ENCODE measurements around the gene EIF6. TPM values are rescaled to one million over a fixed set of nuclear protein-coding genes. Genes with fewer than 3 reads are reported as not detected.
"Not testable (repeated sequence)": the region's sequence is repeated elsewhere in the genome, so short reads cannot be mapped to it uniquely, and the experiment has no call there.

EIF6 gene
- total RNA-seq, 1 experiment from 2014 or later = 255 TPM

- no peaks in the 10 kb centered on the region for H4K20me1 ChIP-seq (ENCODE audit: insufficient read depth)
- intact Hi-C loops (cut with micrococcal nuclease; ENCODE audit: unreplicated experiment) = loop anchor here (1.0 kb wide), 2 partner anchors 48 to 116 kb away; partner anchors contain the start of gene EDEM2
- no peak overlapping the region for H2AFZ ChIP-seq
- DNase-seq = peak in 1 of 2 experiments; percentile 59
- no peaks in the 10 kb centered on the region for H3K79me2 ChIP-seq (ENCODE audit: low read depth)
- peak overlapping the region; percentile 7; the same call in 1 of the 2 replicates for H3K27ac ChIP-seq
- peaks cover 14% of the 10 kb centered on the region for H3K4me1 ChIP-seq (replicated peaks; ENCODE audit: insufficient read depth)
- H3F3A ChIP-seq (ENCODE audit: insufficient read depth, low read depth) = no peaks in the 10 kb centered on the region; the same call in 1 of the 2 replicates
- H3K27me3 ChIP-seq (ENCODE audit: insufficient read depth, low read depth) = no peaks in the 10 kb centered on the region
- TSS peak; percentile 77 for BruUV-seq (replicated peaks)
- H3K4me3 ChIP-seq = no peak overlapping the region
- ChIA-PET CTCF (interaction anchor here (0.6 to 1.6 kb wide), 12 partner anchors 15 to 675 kb away, joined by 3 to 19 read pairs (median 5); no protein-coding TSS in a partner anchor), POLR2A (ENCODE audit: unreplicated experiment) (interaction anchor here (0.5 to 0.7 kb wide), 8 partner anchors 116 to 1724 kb away, joined by 3 to 16 read pairs (median 6); no protein-coding TSS in a partner anchor)
- H3K9me3 ChIP-seq (ENCODE audit: insufficient read depth, low read depth) = no peaks in the 10 kb centered on the region
- TF ChIP-seq CTCF (conservative IDR thresholded peaks at IDR 0.05) (no peak), EZH2 (IDR thresholded peaks at IDR 0.05; ENCODE audit: low read depth) (no peak)
- no peaks in the 10 kb centered on the region for H3K9me2 ChIP-seq (ENCODE audit: insufficient read depth)
- H3K36me3 ChIP-seq (ENCODE audit: low read depth) = no peaks in the 10 kb centered on the region
- peak overlapping the region; percentile 36 for H3K4me2 ChIP-seq
Measured at GRCh38 chr20:35263532-35264341, 20.8 kb downstream of the EIF6 start.

GRCh38 chr20:35262731-35263531 lies 21.6 kb downstream of the EIF6 start:
- H3K4me3 ChIP-seq; H4K20me1 ChIP-seq (ENCODE audit: insufficient read depth); H3K27me3 ChIP-seq (ENCODE audit: insufficient read depth, low read depth); BruUV-seq (replicated peaks); H3K9me3 ChIP-seq (ENCODE audit: insufficient read depth, low read depth); H3K36me3 ChIP-seq (ENCODE audit: low read depth); H3K79me2 ChIP-seq (ENCODE audit: low read depth); H3K9me2 ChIP-seq (ENCODE audit: insufficient read depth); H3F3A ChIP-seq (ENCODE audit: insufficient read depth, low read depth); H2AFZ ChIP-seq: not testable (repeated sequence)
- peak; percentile 51 to 80 for DNase-seq
- Histone ChIP-seq H3K4me2 (peak overlapping the region; percentile 36), H3K4me1 (replicated peaks; ENCODE audit: insufficient read depth) (peaks cover 14% of the 10 kb centered on the region), H3K27ac (peak overlapping the region; percentile 7; the same call in 1 of the 2 replicates)
- POLR2A ChIA-PET (ENCODE audit: unreplicated experiment) = interaction anchor here (0.6 to 0.7 kb wide), 6 partner anchors 115 to 1725 kb away, joined by 3 to 16 read pairs (median 6); no protein-coding TSS in a partner anchor
- CTCF ChIA-PET = interaction anchor here (0.6 to 1.1 kb wide), 8 partner anchors 16 to 675 kb away, joined by 3 to 19 read pairs (median 6); no protein-coding TSS in a partner anchor
- intact Hi-C loops (cut with micrococcal nuclease; ENCODE audit: unreplicated experiment) = loop anchor here (1.0 kb wide), 2 partner anchors 48 to 116 kb away; partner anchors contain the start of gene EDEM2

- H2AFZ ChIP-seq; POLR2A ChIA-PET (ENCODE audit: unreplicated experiment); H3K9me3 ChIP-seq (ENCODE audit: insufficient read depth, low read depth); H4K20me1 ChIP-seq (ENCODE audit: insufficient read depth); H3K36me3 ChIP-seq (ENCODE audit: low read depth); intact Hi-C loops (cut with micrococcal nuclease; ENCODE audit: unreplicated experiment); H3K27me3 ChIP-seq (ENCODE audit: insufficient read depth, low read depth); H3K27ac ChIP-seq; H3K9me2 ChIP-seq (ENCODE audit: insufficient read depth); H3F3A ChIP-seq (ENCODE audit: insufficient read depth, low read depth); H3K4me2 ChIP-seq; DNase-seq; H3K79me2 ChIP-seq (ENCODE audit: low read depth); BruUV-seq (replicated peaks); H3K4me3 ChIP-seq: not testable (repeated sequence)
- CTCF ChIA-PET = interaction anchor here (0.6 kb wide), 1 partner anchor 118 kb away, joined by 7 read pairs; no protein-coding TSS in a partner anchor
- peaks cover 14% of the 10 kb centered on the region for H3K4me1 ChIP-seq (replicated peaks; ENCODE audit: insufficient read depth)
Measured at GRCh38 chr20:35262321-35262720, 22.3 kb downstream of the EIF6 start.

Data from PC-9 (cell line).